Endodermal cell (in vitro differentiated cells): ENCODE data around the gene DUSP6. TPM values are rescaled to one million over a fixed set of nuclear protein-coding genes. Genes with fewer than 3 reads are reported as not detected.
A peak's percentile ranks its signal among the peaks of the same experiment; 100 is the strongest.

Experiments used
- DNase-seq: peaks from one replicate; pipeline ENCODE4 v3.0.0-alpha.2; 2017
- H3K27ac ChIP-seq: 2 replicates; pipeline ENCODE4 v1.5.1; 2013; ENCODE audit warnings: mild to moderate bottlenecking, low read depth, low read length, moderate library complexity
- H3K27me3 ChIP-seq: 2 replicates; pipeline ENCODE4 v1.6.1; 2013; ENCODE audit warnings: mild to moderate bottlenecking, low read length, moderate library complexity; ENCODE audit not compliant: insufficient read depth, control insufficient read depth, poor library complexity, severe bottlenecking
- H3K36me3 ChIP-seq: 2 replicates; pipeline ENCODE4 v1.7.0; 2013; ENCODE audit warnings: mild to moderate bottlenecking, low read length, moderate library complexity; ENCODE audit not compliant: control insufficient read depth, insufficient read depth
- H3K4me1 ChIP-seq: one replicate; pipeline ENCODE4 v1.7.0; 2013; ENCODE audit warnings: low read length; ENCODE audit not compliant: control insufficient read depth, insufficient read depth
- H3K4me3 ChIP-seq: 2 replicates; pipeline ENCODE4 v1.5.1; 2013; ENCODE audit warnings: mild to moderate bottlenecking, low read length, moderate library complexity
- H3K9ac ChIP-seq: 2 replicates; pipeline ENCODE4 v1.6.1; 2013; ENCODE audit warnings: mild to moderate bottlenecking, low read length, moderate library complexity; ENCODE audit not compliant: poor library complexity, severe bottlenecking; ENCODE audit errors: extremely low read depth
- H3K9me3 ChIP-seq: 2 replicates; pipeline ENCODE4 v1.6.1; 2013; ENCODE audit warnings: mild to moderate bottlenecking, low read length, moderate library complexity; ENCODE audit not compliant: control insufficient read depth
- H3K27ac Mint-ChIP-seq: 2 replicates; pipeline ENCODE4 v1.8.0; 2020; ENCODE audit warnings: mixed read lengths
- H3K27me3 Mint-ChIP-seq: 2 replicates; pipeline ENCODE4 v1.8.0; 2021; ENCODE audit warnings: mild to moderate bottlenecking, mixed read lengths; ENCODE audit not compliant: insufficient read depth
- H3K36me3 Mint-ChIP-seq: 2 replicates; pipeline ENCODE4 v1.8.0; 2020; ENCODE audit warnings: low read depth, mixed read lengths
- H3K4me1 Mint-ChIP-seq: 2 replicates; pipeline ENCODE4 v1.8.0; 2020; ENCODE audit warnings: mixed read lengths
- H3K4me3 Mint-ChIP-seq: 2 replicates; pipeline ENCODE4 v1.8.0; 2020; ENCODE audit warnings: mild to moderate bottlenecking, moderate library complexity, mixed read lengths
- H3K9me3 Mint-ChIP-seq: 2 replicates; pipeline ENCODE4 v1.8.0; 2020; ENCODE audit warnings: mild to moderate bottlenecking, mixed read lengths
- CTCF ChIP-seq: fragments of 200-600 bp; sonication (generic); conservative IDR thresholded peaks from 2 replicates; pipeline ENCODE4 v1.5.0; 2021; ENCODE audit warnings: antibody characterized with exemption, mild to moderate bottlenecking
- WGBS, 2 experiments: methylation state at CpG; one replicate each; pipeline versions ENCODE4 v1.1.5 to v1.1.7; 2013; ENCODE audit warnings: missing lambda C conversion rate in 2 of 2, mixed read lengths in 1 of 2; ENCODE audit not compliant: insufficient coverage in 1 of 2, insufficient read length in 1 of 2; 5-methylcytosine and 5-hydroxymethylcytosine counted together
- total RNA-seq, 2 donors: library from RNA; stranded (reverse); fragmentation: NEBNext Ultra II Directional in 1 of 2; extraction: Animal tissue kit (Norgen Biotek cat#: 25700) in 1 of 2; gene quantifications; 2 replicates in 1 of 2; 3 replicates in 1 of 2; pipeline ENCODE4 v1.2.1, GENCODE V29; 2021

DUSP6 gene
- total RNA-seq, 2 donors from 2014 or later = 85.9 to 123 TPM

GRCh38 chr12:89386138-89386537 lies 33.8 kb upstream of the DUSP6 start:
- peaks cover 11% of the 10 kb centered on the region for H3K4me1 ChIP-seq
- H3K27me3 ChIP-seq = no peaks in the 10 kb centered on the region
- no peaks in the 10 kb centered on the region for H3K27me3 Mint-ChIP-seq
- no peaks in the 10 kb centered on the region for H3K36me3 ChIP-seq
- H3K4me1 Mint-ChIP-seq = peaks cover 29% of the 10 kb centered on the region
- no peaks in the 10 kb centered on the region for H3K9me3 ChIP-seq
- H3K27ac ChIP-seq = no peak overlapping the region
- H3K36me3 Mint-ChIP-seq = no peaks in the 10 kb centered on the region
- 90 to 95% methylated on average over 3 of the region's 3 CpGs for WGBS, 2 experiments
- no peak overlapping the region for H3K4me3 Mint-ChIP-seq
- no peak for TF ChIP-seq CTCF
- no peak for DNase-seq
- no peak overlapping the region for H3K27ac Mint-ChIP-seq
- no peak overlapping the region for H3K4me3 ChIP-seq
- no peak overlapping the region for H3K9ac ChIP-seq
- no peaks in the 10 kb centered on the region for H3K9me3 Mint-ChIP-seq

- H3K4me1 Mint-ChIP-seq = peaks cover 31% of the 10 kb centered on the region
- no peak for TF ChIP-seq CTCF
Observed at GRCh38 chr12:89384807-89385206, 32.5 kb upstream of the DUSP6 start.

GRCh38 chr12:89384050-89384758 lies 31.9 kb upstream of the DUSP6 start:
- Histone ChIP-seq H3K4me3 (no peak overlapping the region), H3K9me3 (no peaks in the 10 kb centered on the region), H3K27me3 (no peaks in the 10 kb centered on the region), H3K36me3 (no peaks in the 10 kb centered on the region), H3K9ac (no peak overlapping the region), H3K4me1 (peaks cover 14% of the 10 kb centered on the region), H3K27ac (peak overlapping the region; percentile 49)
- H3K36me3 Mint-ChIP-seq = no peaks in the 10 kb centered on the region
- DNase-seq = peak; percentile 85
- 39 to 59% methylated on average over 7 to 8 of the region's 8 CpGs for WGBS, 2 experiments
- TF ChIP-seq CTCF = no peak
- no peaks in the 10 kb centered on the region for H3K9me3 Mint-ChIP-seq
- H3K4me1 Mint-ChIP-seq = peaks cover 37% of the 10 kb centered on the region
- no peak overlapping the region for H3K27ac Mint-ChIP-seq
- H3K27me3 Mint-ChIP-seq = no peaks in the 10 kb centered on the region
- H3K4me3 Mint-ChIP-seq = no peak overlapping the region

More at GRCh38 chr12:89384807-89385206, 32.5 kb upstream of the DUSP6 start:
- Mint-ChIP-seq H3K27ac (no peak overlapping the region), H3K36me3 (no peaks in the 10 kb centered on the region), H3K9me3 (no peaks in the 10 kb centered on the region), H3K4me3 (no peak overlapping the region), H3K27me3 (no peaks in the 10 kb centered on the region)
- no peaks in the 10 kb centered on the region for H3K27me3 ChIP-seq
- no peak overlapping the region for H3K9ac ChIP-seq
- DNase-seq = no peak
- H3K4me1 ChIP-seq = peaks cover 14% of the 10 kb centered on the region
- H3K27ac ChIP-seq = no peak overlapping the region
- H3K9me3 ChIP-seq = no peaks in the 10 kb centered on the region
- no peaks in the 10 kb centered on the region for H3K36me3 ChIP-seq
- WGBS, 2 experiments = 100% methylated on average over 2 to 3 of the region's 3 CpGs
- no peak overlapping the region for H3K4me3 ChIP-seq
